ENCODE measurements around the gene RGMB. TPM values are rescaled to one million over a fixed set of nuclear protein-coding genes. Genes with fewer than 3 reads are reported as not detected.

RGMB gene
- polyA plus RNA-seq, 1 of the 3 experiments (the other 2 are of a cell fraction) = 86.7 TPM

DNA sequence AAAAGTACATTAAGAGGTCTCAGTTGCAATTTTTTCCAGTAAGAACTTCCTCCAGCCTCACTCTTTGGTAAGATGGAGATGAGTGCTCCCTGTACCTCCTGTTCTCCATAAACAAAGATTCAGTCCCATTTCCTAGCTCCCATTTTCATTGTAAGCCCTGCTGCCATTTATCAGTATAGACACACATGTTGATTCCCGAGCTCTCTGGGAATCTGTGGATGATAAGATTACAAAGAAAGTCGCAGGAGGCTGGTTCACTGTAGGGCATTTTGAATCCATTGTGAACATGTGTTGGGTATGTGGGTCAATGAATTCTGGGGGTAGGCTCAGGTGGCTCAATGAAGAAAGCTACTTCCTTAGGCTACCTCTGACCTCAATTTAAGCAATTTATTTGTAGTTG, 36.7 kb downstream of the RGMB start:
- DNase-seq = no peak
- Histone ChIP-seq H3K36me3 (replicated peaks in 1 of 2; ENCODE audit: control insufficient read depth in 1 of 2, insufficient read depth in 2 of 2, low read length in 1 of 2) (peaks cover 0 to 6% of the 10 kb centered on the region in 2 experiments), H3K27me3 (ENCODE audit: insufficient read depth) (no peaks in the 10 kb centered on the region), H3K79me2 (ENCODE audit: insufficient read depth) (no peaks in the 10 kb centered on the region), H3K9ac (no peak overlapping the region), H3K9me3 (peaks cover 13% of the 10 kb centered on the region), H4K20me1 (ENCODE audit: insufficient read depth) (no peaks in the 10 kb centered on the region), H3K4me1 (ENCODE audit: control insufficient read depth in 1 of 2, insufficient read depth in 2 of 2, low read depth in 1 of 2, low read length in 1 of 2) (no peaks in the 10 kb centered on the region), H3F3A (replicated peaks; ENCODE audit: insufficient read depth) (no peaks in the 10 kb centered on the region), H3K4me2 (no peak overlapping the region), H3K27ac (ENCODE audit: low read depth in 2 of 2, low read length in 1 of 2) (no peak overlapping the region), H3K4me3 (ENCODE audit: low read depth in 2 of 2, low read length in 1 of 2) (no peak overlapping the region), H3K9me2 (no peaks in the 10 kb centered on the region; the same call in 1 of the 2 replicates), H2AFZ (ENCODE audit: low read depth) (no peak overlapping the region)
- POLR2A ChIA-PET = no interaction called here
- CTCF ChIA-PET = interaction anchor here (0.9 kb wide), 1 partner anchor 40 kb away, joined by 3 read pairs; no protein-coding TSS in a partner anchor
- TF ChIP-seq NFIC (IDR thresholded peaks at IDR 0.05; ENCODE audit: borderline replicate concordance) = no peak
- TF ChIP-seq, protein P1, sequence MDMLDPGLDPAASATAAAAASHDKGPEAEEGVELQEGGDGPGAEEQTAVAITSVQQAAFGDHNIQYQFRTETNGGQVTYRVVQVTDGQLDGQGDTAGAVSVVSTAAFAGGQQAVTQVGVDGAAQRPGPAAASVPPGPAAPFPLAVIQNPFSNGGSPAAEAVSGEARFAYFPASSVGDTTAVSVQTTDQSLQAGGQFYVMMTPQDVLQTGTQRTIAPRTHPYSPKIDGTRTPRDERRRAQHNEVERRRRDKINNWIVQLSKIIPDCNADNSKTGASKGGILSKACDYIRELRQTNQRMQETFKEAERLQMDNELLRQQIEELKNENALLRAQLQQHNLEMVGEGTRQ (IDR thresholded peaks at IDR 0.05; ENCODE audit: borderline replicate concordance, low read depth, low read length) = no peak
- WGBS (ENCODE audit: low lambda C conversion rate) = 44% methylated on average over 2 of the region's 2 CpGs

DNA sequence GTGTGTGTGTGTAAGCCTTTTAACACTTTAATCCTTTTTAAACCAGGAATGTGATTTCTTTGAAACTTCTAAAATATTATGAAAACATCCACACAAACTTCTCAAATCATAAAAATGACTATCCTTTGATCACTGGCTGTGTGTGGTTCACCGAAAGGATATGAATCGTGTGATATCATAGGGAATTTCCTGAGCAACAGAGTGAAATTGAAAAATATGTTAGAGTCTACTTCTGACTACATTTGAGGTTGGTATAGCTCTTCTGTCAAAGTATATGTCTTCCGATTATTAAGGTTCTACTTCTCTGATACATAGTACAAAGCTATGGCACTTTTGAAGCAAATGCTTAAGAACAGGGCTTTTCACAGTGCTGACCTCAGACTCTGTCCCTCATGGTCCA, 40.3 kb downstream of the RGMB start:
- no peak for TF ChIP-seq NRF1 (IDR thresholded peaks at IDR 0.05; ENCODE audit: low read depth, low read length)
- TF ChIP-seq CHD2 (IDR thresholded peaks at IDR 0.05; ENCODE audit: low read length, partially characterized antibody) = no peak
- TF ChIP-seq JUND (IDR thresholded peaks at IDR 0.05) = no peak
- TF ChIP-seq, protein P2, sequence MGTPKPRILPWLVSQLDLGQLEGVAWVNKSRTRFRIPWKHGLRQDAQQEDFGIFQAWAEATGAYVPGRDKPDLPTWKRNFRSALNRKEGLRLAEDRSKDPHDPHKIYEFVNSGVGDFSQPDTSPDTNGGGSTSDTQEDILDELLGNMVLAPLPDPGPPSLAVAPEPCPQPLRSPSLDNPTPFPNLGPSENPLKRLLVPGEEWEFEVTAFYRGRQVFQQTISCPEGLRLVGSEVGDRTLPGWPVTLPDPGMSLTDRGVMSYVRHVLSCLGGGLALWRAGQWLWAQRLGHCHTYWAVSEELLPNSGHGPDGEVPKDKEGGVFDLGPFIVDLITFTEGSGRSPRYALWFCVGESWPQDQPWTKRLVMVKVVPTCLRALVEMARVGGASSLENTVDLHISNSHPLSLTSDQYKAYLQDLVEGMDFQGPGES (IDR thresholded peaks at IDR 0.05; ENCODE audit: low read depth, low read length) = no peak
- no peak for TF ChIP-seq FOXJ3 (CRISPR knock-in tag; IDR thresholded peaks at IDR 0.05)
- Histone ChIP-seq H2AFZ (ENCODE audit: low read depth) (no peak overlapping the region), H3K36me3 (replicated peaks in 1 of 2; ENCODE audit: control insufficient read depth in 1 of 2, insufficient read depth in 2 of 2, low read length in 1 of 2) (no peaks in the 10 kb centered on the region), H3K9ac (no peak overlapping the region), H3F3A (replicated peaks; ENCODE audit: insufficient read depth) (no peaks in the 10 kb centered on the region), H3K27ac (ENCODE audit: low read depth in 2 of 2, low read length in 1 of 2) (no peak overlapping the region), H3K27me3 (ENCODE audit: insufficient read depth) (no peaks in the 10 kb centered on the region), H3K79me2 (ENCODE audit: insufficient read depth) (no peaks in the 10 kb centered on the region), H4K20me1 (ENCODE audit: insufficient read depth) (no peaks in the 10 kb centered on the region), H3K4me2 (no peak overlapping the region), H3K4me1 (ENCODE audit: control insufficient read depth in 1 of 2, insufficient read depth in 2 of 2, low read depth in 1 of 2, low read length in 1 of 2) (no peaks in the 10 kb centered on the region), H3K4me3 (ENCODE audit: low read depth in 2 of 2, low read length in 1 of 2) (no peak overlapping the region), H3K9me2 (no peaks in the 10 kb centered on the region; the same call in 1 of the 2 replicates), H3K9me3 (no peaks in the 10 kb centered on the region)
- CTCF ChIA-PET = interaction anchor here (1.0 to 1.4 kb wide), 4 partner anchors 19 to 1583 kb away, joined by 3 to 4 read pairs (median 4); no protein-coding TSS in a partner anchor
- no peak for DNase-seq
- POLR2A ChIA-PET = no interaction called here
- 92% methylated on average over 3 of the region's 3 CpGs for WGBS (ENCODE audit: low lambda C conversion rate)

DNA sequence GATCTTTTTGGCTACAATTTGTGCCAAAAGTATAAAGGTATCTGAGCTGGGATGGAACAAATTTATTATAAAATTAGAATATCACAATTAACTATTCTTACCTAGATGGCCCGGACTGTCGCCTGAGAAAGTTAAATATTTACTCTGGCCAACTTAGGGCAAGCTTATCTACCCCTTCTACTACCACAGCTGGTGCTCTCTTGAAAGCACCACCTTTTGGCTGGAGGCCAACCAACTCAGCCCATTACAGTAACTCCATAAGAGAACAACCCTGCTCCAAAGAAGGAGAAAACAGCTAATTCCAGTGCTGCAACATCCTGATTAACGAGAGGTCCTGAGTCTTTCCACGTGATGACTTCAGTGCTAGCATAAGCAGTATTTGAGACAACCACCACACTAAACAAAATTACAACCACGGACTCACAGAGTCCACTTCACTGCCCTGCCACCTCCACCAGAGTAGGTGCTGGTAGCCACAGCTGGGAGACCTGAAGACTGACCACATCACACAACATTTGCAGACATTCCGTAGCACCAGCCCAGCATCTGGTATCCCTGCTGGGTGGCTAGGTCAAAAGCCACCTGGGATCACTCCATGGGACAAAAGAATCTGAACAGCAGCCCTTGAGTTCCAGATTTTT, 43.2 kb downstream of the RGMB start:
- Histone ChIP-seq H3K79me2 (ENCODE audit: insufficient read depth) (no peaks in the 10 kb centered on the region), H3F3A (replicated peaks; ENCODE audit: insufficient read depth) (no peaks in the 10 kb centered on the region), H3K9me3 (no peaks in the 10 kb centered on the region; the same call in 1 of the 2 replicates), H3K9ac (no peak overlapping the region), H3K4me3 (ENCODE audit: low read depth in 2 of 2, low read length in 1 of 2) (no peak overlapping the region), H3K4me2 (no peak overlapping the region), H2AFZ (ENCODE audit: low read depth) (no peak overlapping the region), H3K36me3 (replicated peaks in 1 of 2; ENCODE audit: control insufficient read depth in 1 of 2, insufficient read depth in 2 of 2, low read length in 1 of 2) (no peaks in the 10 kb centered on the region), H4K20me1 (ENCODE audit: insufficient read depth) (no peaks in the 10 kb centered on the region), H3K27ac (ENCODE audit: low read depth in 2 of 2, low read length in 1 of 2) (no peak overlapping the region), H3K27me3 (ENCODE audit: insufficient read depth) (no peaks in the 10 kb centered on the region), H3K9me2 (no peaks in the 10 kb centered on the region; the same call in 1 of the 2 replicates), H3K4me1 (ENCODE audit: control insufficient read depth in 1 of 2, insufficient read depth in 2 of 2, low read depth in 1 of 2, low read length in 1 of 2) (no peaks in the 10 kb centered on the region)
- ChIA-PET POLR2A (no interaction called here), CTCF (no interaction called here)
- DNase-seq = no peak
- 81% methylated on average over 5 of the region's 6 CpGs for WGBS (ENCODE audit: low lambda C conversion rate)
- TF ChIP-seq, protein P3, sequence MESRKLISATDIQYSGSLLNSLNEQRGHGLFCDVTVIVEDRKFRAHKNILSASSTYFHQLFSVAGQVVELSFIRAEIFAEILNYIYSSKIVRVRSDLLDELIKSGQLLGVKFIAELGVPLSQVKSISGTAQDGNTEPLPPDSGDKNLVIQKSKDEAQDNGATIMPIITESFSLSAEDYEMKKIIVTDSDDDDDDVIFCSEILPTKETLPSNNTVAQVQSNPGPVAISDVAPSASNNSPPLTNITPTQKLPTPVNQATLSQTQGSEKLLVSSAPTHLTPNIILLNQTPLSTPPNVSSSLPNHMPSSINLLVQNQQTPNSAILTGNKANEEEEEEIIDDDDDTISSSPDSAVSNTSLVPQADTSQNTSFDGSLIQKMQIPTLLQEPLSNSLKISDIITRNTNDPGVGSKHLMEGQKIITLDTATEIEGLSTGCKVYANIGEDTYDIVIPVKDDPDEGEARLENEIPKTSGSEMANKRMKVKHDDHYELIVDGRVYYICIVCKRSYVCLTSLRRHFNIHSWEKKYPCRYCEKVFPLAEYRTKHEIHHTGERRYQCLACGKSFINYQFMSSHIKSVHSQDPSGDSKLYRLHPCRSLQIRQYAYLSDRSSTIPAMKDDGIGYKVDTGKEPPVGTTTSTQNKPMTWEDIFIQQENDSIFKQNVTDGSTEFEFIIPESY (IDR thresholded peaks at IDR 0.05; ENCODE audit: borderline replicate concordance, low read depth) = no peak
- TF ChIP-seq SMC3 (IDR thresholded peaks at IDR 0.05; ENCODE audit: low read depth, low read length) (no peak), CHD2 (IDR thresholded peaks at IDR 0.05; ENCODE audit: low read length, partially characterized antibody) (no peak), TCF12 (IDR thresholded peaks at IDR 0.05) (no peak), NRF1 (IDR thresholded peaks at IDR 0.05; ENCODE audit: low read depth, low read length) (no peak), RAD21 (IDR thresholded peaks at IDR 0.05; ENCODE audit: low read length) (no peak), JUND (IDR thresholded peaks at IDR 0.05) (no peak), GATA2 (CRISPR knock-in tag; IDR thresholded peaks at IDR 0.05) (no peak), RFX5 (IDR thresholded peaks at IDR 0.05; ENCODE audit: low read length) (no peak)
- TF ChIP-seq, protein P4, sequence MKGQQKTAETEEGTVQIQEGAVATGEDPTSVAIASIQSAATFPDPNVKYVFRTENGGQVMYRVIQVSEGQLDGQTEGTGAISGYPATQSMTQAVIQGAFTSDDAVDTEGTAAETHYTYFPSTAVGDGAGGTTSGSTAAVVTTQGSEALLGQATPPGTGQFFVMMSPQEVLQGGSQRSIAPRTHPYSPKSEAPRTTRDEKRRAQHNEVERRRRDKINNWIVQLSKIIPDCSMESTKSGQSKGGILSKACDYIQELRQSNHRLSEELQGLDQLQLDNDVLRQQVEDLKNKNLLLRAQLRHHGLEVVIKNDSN (IDR thresholded peaks at IDR 0.05; ENCODE audit: borderline replicate concordance, low read depth) = no peak
- TF ChIP-seq, protein P5, sequence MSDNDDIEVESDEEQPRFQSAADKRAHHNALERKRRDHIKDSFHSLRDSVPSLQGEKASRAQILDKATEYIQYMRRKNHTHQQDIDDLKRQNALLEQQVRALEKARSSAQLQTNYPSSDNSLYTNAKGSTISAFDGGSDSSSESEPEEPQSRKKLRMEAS (IDR thresholded peaks at IDR 0.05; ENCODE audit: low read depth) = no peak
